Measurements from ENCODE around the gene TSC22D3.
"Not testable (repeated sequence)": the region's sequence is repeated elsewhere in the genome, so short reads cannot be mapped to it uniquely, and the experiment has no call there.

Gene TSC22D3

GRCh38 chrX:107775734-107776511 lies at the start of gene TSC22D3:
TSS of gene TSC22D3 (minus strand) at chrX:107775787. CDS start at chrX:107775419, 368 bp downstream.
- no peak for DNase-seq

GRCh38 chrX:107823456-107823855 lies 47.9 kb upstream of the TSC22D3 start:
- no peak for DNase-seq

- DNase-seq: no peak
Measured at GRCh38 chrX:107823042-107823441, 47.5 kb upstream of the TSC22D3 start.

- DNase-seq: no peak
Measured at GRCh38 chrX:107818900-107819521, 43.4 kb upstream of the TSC22D3 start.

GRCh38 chrX:107810053-107810452 lies 34.5 kb upstream of the TSC22D3 start:
- DNase-seq: not testable (repeated sequence)

GRCh38 chrX:107805179-107805578 lies 29.6 kb upstream of the TSC22D3 start:
- DNase-seq: no peak

GRCh38 chrX:107804427-107804826 lies 28.8 kb upstream of the TSC22D3 start:
- no peak for DNase-seq

GRCh38 chrX:107787827-107788226 lies 12.2 kb upstream of the TSC22D3 start:
- DNase-seq: no peak

GRCh38 chrX:107780525-107780924 lies 4.9 kb upstream of the TSC22D3 start:
- no peak for DNase-seq

- no peak for DNase-seq
Measured at GRCh38 chrX:107777536-107777832, 1.9 kb upstream of the TSC22D3 start, which contains the start of gene NCBP2L. TSS of gene NCBP2L (plus strand) at chrX:107777733. CDS start at chrX:107794221, 16,488 bp downstream.

- peak; percentile 66 for DNase-seq
Measured at GRCh38 chrX:107776649-107777535, 1.3 kb upstream of the TSC22D3 start.

GRCh38 chrX:107775000-107775733 lies 420 bp downstream of the TSC22D3 start:
- no peak for DNase-seq

GRCh38 chrX:107773906-107774435 lies 1.6 kb downstream of the TSC22D3 start:
- DNase-seq: no peak

GRCh38 chrX:107773206-107773605 lies 2.4 kb downstream of the TSC22D3 start:
- no peak for DNase-seq

- DNase-seq: no peak
Measured at GRCh38 chrX:107769581-107770317, 5.8 kb downstream of the TSC22D3 start.

- DNase-seq: no peak
Measured at GRCh38 chrX:107768051-107768450, 7.5 kb downstream of the TSC22D3 start.

GRCh38 chrX:107766470-107767150 lies 9.0 kb downstream of the TSC22D3 start:
- DNase-seq: no peak

GRCh38 chrX:107764845-107765608 lies 10.6 kb downstream of the TSC22D3 start:
- no peak for DNase-seq

- no peak for DNase-seq
Measured at GRCh38 chrX:107763647-107764046, 11.9 kb downstream of the TSC22D3 start.
